VCaP (cell line): ENCODE data around the gene KCTD17.
"Not testable (repeated sequence)": the region's sequence is repeated elsewhere in the genome, so short reads cannot be mapped to it uniquely, and the experiment has no call there.

Experiments
- H3K27ac ChIP-seq: fragments of 450-650 bp; 2 replicates; pipeline ENCODE4 v1.5.1; 2017
- CTCF ChIP-seq: fragments of 450-650 bp; conservative IDR thresholded peaks from 2 replicates; pipeline ENCODE4 v1.5.1; 2017; ENCODE audit warnings: mild to moderate bottlenecking, moderate library complexity

KCTD17 gene

GRCh38 chr22:37069319-37069718 is 17.8 kb downstream of the KCTD17 start:
- TF ChIP-seq CTCF = no peak

DNA sequence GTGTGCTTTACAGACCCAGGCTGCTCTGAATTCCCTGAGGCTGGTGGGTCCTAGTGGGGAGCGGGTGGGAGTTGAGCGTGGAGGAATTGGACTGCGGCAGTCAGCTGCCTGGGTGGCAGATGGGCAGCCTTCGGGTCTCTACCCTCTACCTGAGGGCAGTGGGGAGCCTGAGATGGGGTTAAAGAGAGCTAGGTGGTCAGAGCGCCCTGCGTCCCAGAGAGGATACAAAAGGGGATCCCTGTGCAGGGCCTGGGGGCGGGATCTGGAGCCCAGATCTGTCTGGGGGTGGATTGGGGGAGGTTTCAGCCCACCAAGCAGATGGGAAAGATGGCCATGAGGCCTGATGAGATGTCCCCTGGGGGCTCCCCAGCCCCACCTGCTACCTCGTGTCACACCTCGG is 18.2 kb downstream of the KCTD17 start:
- H3K27ac ChIP-seq = no peak overlapping the region
- no peak for TF ChIP-seq CTCF

More at GRCh38 chr22:37069319-37069718, 17.8 kb downstream of the KCTD17 start:
- no peak overlapping the region for H3K27ac ChIP-seq

GRCh38 chr22:37070334-37070733 is 18.8 kb downstream of the KCTD17 start:
- no peak for TF ChIP-seq CTCF
- H3K27ac ChIP-seq = no peak overlapping the region

DNA sequence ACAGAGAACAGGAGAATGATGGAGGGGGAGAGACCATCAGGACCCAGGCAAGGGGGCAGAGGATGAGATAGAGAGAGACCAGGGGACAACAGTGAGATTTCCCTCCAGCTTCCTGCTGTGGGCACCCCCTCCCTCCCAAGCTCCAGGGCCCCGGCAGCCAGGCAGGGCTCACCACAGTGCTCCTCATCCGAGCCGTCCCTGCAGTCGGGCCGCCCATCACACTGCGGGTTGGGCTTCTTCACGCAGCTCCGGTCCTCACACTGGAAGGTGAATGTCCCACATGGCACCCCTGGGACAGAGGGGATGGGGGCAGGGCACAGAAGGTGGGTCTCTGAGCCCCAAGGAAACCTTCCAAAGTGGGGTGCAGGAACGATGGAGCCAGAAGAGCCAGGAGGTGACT is 19.2 kb downstream of the KCTD17 start:
- H3K27ac ChIP-seq = no peak overlapping the region
- TF ChIP-seq CTCF = no peak

DNA sequence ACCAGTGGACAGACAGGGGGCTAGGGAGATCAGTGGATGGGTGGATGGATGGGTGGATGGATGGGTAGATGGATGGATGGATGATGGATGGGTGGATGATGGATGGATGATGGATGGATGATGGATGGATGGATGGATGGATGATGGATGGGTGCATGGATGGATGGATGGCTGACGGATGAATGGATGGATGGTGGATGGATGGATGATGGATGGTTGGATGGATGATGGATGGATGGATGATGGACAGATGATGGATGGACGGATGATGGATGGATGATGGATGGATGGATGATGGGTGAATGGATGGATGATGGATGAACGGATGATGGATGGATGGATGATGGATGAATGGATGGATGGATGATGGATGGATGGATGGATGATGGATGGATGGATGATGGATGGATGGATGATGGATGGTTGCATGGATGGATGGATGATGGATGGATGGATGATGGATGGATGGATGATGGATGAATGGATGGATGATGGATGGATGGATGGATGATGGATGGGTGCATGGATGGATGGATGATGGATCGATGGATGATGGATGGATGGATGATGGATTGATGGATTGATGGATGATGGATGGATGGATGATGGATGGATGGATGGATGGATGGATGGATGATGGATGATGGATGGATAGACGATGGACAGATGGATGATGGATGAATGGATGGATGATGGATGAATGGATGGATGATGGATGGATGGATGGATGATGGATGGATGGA is 20.5 kb downstream of the KCTD17 start:
- H3K27ac ChIP-seq = not testable (repeated sequence)

GRCh38 chr22:37072673-37073072 is 21.1 kb downstream of the KCTD17 start:
- H3K27ac ChIP-seq = no peak overlapping the region
- no peak for TF ChIP-seq CTCF

- no peak overlapping the region for H3K27ac ChIP-seq
- TF ChIP-seq CTCF = no peak
These were observed 23.0 kb downstream of the KCTD17 start for GRCh38 chr22:37074537-37074936.

DNA sequence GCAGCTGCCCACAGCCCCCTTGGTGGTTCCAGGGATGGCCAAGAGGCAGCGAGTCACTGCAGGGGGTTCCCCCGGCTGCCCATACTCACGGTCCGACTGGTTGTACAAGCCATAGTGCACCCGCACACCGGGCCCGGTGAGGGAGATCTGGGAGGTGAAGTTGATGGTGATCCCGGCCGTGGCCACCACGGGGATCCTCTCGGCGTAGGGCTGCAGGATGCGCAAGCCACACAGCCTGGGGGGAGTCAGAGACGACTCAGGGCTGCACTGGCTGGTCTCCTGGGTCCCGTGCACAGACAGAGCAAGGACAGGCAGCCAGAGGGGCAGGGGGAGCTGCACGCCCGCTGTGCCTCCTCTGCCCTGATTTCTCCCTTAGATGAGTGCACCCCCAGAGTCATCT is 23.5 kb downstream of the KCTD17 start:
- no peak for TF ChIP-seq CTCF
- no peak overlapping the region for H3K27ac ChIP-seq
